Duodenal mucosa (tissue), 2 donors: ENCODE measurements around the gene PEX26.
"Not testable (repeated sequence)": the region's sequence is repeated elsewhere in the genome, so short reads cannot be mapped to it uniquely, and the experiment has no call there.

Experiments
- H3K27ac ChIP-seq: one replicate; pipeline ENCODE4 v1.7.0; 2013; ENCODE audit warnings: low read depth, low read length
- H3K27me3 ChIP-seq, 2 donors: one replicate each; pipeline ENCODE4 v1.7.0; 2013; ENCODE audit warnings: low read length in 2 of 2, control low read depth in 1 of 2; ENCODE audit not compliant: insufficient read depth in 2 of 2, control insufficient read depth in 1 of 2
- H3K36me3 ChIP-seq, 2 donors: one replicate each; pipeline ENCODE4 v1.7.0; 2013; ENCODE audit warnings: low read length in 2 of 2, control low read depth in 1 of 2; ENCODE audit not compliant: insufficient read depth in 2 of 2, control insufficient read depth in 1 of 2
- H3K4me1 ChIP-seq, 2 donors: one replicate each; pipeline ENCODE4 v1.7.0; 2013; ENCODE audit warnings: low read length in 2 of 2, control low read depth in 1 of 2; ENCODE audit not compliant: insufficient read depth in 2 of 2, control insufficient read depth in 1 of 2
- H3K4me3 ChIP-seq, 2 donors: one replicate each; pipeline ENCODE4 v1.7.0; 2013; ENCODE audit warnings: low read length in 2 of 2, low read depth in 1 of 2
- H3K9ac ChIP-seq, 2 donors: one replicate each; pipeline ENCODE4 v1.7.0; 2013; ENCODE audit warnings: low read length in 2 of 2, low read depth in 1 of 2
- H3K9me3 ChIP-seq, 2 donors: one replicate each; pipeline ENCODE4 v1.7.0; 2013; ENCODE audit warnings: low read length in 2 of 2, control low read depth in 1 of 2; ENCODE audit not compliant: control insufficient read depth in 1 of 2

The PEX26 gene

DNA sequence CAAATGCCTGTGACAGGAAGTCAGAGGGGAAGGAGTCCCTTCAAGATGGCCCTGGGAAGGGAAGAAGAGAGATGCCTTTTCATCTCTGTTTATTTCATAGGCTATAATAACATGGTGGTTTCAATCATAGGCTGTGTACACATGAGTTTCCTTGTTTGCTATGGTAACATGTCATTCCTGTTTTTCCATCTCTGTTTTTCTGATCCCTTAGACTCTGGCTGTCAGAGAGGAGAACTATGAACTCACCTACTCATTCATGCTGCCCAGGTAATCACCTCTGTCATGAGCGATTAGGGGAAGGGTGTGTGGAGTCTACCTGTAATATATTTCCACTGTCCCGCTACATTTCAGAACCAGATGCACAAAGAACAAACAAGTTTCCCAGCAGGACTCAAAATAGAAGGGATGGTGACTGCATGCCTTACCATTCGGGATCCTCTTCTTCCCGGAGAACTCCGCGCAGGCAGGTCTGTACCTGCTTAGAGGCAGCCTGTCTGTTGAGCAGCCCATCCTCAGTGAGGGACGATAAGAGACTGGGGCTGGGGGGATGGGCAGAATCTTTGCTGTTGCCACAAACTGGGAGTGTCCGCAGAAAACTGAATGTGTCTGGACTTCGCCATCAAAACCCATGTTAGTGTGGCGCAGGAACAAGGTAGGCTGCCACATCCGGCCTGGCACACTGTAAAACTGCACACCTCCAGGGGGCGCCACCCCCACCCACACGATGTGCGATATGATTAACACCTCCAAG lies 7.1 kb upstream of the PEX26 start:
- Histone ChIP-seq H3K4me1 (peaks cover 39 to 44% of the 10 kb centered on the region in 2 donors), H3K9ac (no peak overlapping the region), H3K27me3 (peaks cover 0 to 3% of the 10 kb centered on the region in 2 donors), H3K27ac (no peak overlapping the region), H3K36me3 (no peaks in the 10 kb centered on the region), H3K9me3 (no peaks in the 10 kb centered on the region), H3K4me3 (no peak overlapping the region)

DNA sequence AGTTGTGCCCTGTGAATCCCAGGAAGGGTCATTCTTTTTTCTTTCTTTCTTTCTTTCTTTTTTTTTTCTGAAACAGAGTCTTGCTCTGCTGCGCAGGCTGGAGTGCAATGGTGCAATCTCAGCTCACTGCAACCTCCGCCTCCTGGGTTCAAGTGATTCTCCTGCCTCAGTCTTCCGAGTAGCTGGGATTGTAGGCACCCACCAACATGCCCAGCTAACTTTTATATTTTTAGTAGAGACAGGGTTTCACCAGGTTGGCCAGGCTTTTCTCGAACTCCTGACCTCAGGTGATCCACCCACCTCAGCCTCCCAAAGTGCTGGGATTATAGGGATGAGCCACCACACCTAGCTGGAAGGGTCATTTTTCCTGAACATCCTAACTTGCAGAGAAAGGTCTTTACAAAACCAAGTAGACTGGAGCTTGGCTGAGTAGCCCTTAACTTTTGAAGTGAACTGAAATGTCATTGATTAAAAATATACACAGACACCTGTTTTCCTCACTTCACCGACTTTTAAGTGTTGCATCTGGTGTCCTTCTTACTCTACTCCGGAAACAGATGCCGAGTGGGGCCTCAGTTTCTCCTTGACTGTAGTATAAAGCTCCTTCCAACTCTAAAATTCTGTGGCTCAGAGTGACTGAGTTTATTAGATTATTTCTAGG lies 6.4 kb upstream of the PEX26 start:
- H3K4me1 ChIP-seq: peaks cover 40 to 41% of the 10 kb centered on the region in 2 donors
- H3K36me3 ChIP-seq, H3K27ac ChIP-seq, H3K9me3 ChIP-seq, H3K4me3 ChIP-seq, H3K27me3 ChIP-seq, H3K9ac ChIP-seq: not testable (repeated sequence)

DNA sequence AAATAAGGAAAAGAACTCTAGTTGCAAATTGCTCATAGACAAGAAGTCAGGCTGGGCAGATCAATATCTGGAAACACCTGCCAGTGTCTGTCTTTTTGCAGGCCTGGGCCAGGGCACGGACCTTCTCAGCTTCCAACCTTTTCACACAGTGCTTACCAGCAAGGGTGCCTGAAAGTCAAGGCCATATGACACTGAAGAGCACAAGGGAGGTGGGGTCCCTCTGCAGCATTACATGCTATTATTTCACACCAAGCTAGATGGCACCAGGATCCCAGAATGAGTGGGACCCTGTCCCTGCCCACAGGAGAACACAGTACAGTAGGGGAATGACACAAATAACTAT lies 5.9 kb upstream of the PEX26 start:
- Histone ChIP-seq H3K4me1 (peaks cover 41 to 42% of the 10 kb centered on the region in 2 donors), H3K9ac (no peak overlapping the region), H3K4me3 (no peak overlapping the region), H3K9me3 (no peaks in the 10 kb centered on the region), H3K36me3 (no peaks in the 10 kb centered on the region), H3K27ac (no peak overlapping the region), H3K27me3 (peaks cover 0 to 3% of the 10 kb centered on the region in 2 donors)

DNA sequence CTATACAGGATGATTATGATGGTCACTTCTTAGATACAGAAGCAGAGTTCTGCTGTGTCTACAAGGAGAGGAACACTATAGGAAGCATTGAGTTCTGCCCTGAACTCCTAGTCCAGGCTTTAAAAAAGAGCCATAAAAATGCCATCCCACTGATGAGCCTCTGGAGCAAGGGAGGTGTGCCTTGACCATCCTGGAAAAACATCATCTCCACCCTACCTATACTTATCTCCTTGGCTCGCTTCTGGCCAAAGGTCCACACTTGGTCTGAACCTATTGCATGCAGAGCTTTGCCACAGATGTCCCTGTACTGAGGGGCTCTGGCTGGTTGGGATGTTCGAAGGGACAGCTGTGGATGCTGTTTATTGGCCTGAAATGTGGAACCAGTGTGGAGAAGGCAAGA lies 4.3 kb upstream of the PEX26 start:
- no peak overlapping the region for H3K4me3 ChIP-seq
- no peaks in the 10 kb centered on the region for H3K36me3 ChIP-seq
- H3K27ac ChIP-seq: no peak overlapping the region
- no peaks in the 10 kb centered on the region for H3K27me3 ChIP-seq
- no peaks in the 10 kb centered on the region for H3K9me3 ChIP-seq
- H3K4me1 ChIP-seq: peaks cover 36 to 43% of the 10 kb centered on the region in 2 donors
- H3K9ac ChIP-seq: no peak overlapping the region

DNA sequence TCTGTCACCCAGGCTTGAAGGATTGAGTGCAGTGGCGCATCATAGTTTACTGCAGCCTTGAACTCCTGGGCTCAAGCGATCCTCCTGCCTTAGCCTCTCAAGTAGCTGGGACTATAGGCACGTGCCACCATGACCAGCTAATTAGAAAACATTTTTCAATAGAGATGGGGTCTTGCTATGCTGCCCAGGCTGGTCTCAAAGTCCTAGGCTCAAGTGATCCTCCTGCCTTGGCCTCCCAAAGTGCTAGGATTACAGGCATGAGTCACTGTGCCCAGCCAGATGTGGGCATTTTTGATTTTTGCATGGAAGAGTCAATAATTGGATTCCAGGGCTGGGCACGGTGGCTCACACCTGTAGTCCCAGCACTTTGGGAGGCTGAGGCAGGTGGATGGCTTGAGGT lies 3.9 kb upstream of the PEX26 start:
- H3K27ac ChIP-seq, H3K27me3 ChIP-seq, H3K9ac ChIP-seq, H3K36me3 ChIP-seq, H3K9me3 ChIP-seq, H3K4me3 ChIP-seq: not testable (repeated sequence)
- peaks cover 31 to 43% of the 10 kb centered on the region in 2 donors for H3K4me1 ChIP-seq

DNA sequence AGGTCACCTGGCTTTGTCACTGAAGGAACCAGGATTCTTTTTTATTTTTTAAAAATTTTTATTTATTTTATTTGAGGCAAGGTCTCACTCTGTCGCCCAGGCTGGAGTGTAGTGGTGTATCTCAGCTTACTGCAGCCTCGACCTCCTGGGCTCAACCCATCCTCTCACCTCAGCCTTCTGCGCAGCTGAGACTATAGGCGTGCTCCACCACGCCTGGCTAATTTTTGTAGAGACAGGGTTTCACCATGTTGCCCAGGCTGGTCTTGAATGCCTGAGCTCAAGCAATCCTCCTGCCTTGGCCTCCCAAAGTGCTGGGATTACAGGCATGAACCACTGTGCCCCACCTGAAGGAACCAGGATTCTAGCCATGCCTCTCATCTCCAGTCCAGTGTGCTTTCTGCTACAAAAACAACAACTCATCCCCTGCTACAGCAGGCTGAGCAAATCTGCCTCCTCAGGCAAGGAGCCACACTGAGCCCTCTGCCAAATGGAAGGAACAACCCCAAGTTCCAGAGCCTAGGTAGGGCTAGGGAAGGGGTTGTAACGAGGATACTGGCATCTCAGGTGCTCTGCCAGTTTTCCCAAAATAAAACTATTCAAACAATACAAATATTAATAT lies 2.6 kb upstream of the PEX26 start:
- H3K4me3 ChIP-seq: no peak overlapping the region
- peaks cover 18 to 42% of the 10 kb centered on the region in 2 donors for H3K4me1 ChIP-seq
- peaks cover 3 to 6% of the 10 kb centered on the region in 2 donors for H3K36me3 ChIP-seq
- H3K9me3 ChIP-seq: no peaks in the 10 kb centered on the region
- no peak overlapping the region for H3K27ac ChIP-seq
- no peaks in the 10 kb centered on the region for H3K27me3 ChIP-seq
- no peak overlapping the region for H3K9ac ChIP-seq

DNA sequence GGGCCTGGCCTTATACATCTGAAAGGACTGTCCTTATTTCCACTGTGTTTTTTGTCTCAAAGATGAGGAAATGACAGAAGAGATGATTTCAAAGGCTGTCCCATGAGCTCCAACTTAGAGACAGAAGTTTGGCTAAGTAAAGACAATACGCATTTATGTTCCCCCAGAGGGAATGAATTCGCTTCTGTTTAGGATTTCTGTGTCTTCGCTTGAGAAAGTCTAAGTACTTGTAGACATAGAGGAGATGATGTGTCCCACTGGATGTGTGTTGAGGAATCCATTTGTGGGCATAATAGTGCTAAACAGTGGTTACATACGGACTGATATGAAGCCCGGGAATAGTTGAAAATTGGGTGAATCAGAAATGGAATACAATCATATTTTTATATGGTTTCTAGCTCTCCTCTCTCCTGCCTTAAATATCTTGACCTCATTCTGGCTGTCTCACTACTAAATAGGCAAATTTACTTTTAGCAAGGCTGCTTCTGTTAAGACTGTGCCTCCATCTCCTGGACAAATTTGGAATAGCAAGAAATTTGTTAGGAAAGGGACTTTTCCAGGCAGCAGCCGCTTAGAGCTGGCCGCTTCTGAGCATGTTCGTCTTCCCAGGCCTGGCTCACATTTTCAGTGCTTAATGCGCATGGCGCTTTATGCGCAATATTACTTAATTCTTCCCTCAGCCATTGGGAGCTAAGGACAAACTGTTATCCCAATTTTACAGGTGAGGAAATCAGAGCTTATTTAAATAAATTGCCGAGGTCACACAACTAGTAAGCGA lies 1.9 kb upstream of the PEX26 start:
- Histone ChIP-seq H3K36me3 (peaks cover 3 to 13% of the 10 kb centered on the region in 2 donors), H3K4me3 (peak overlapping the region; percentile 23 to 100), H3K9ac (peak overlapping the region; percentile 16 to 99), H3K9me3 (no peaks in the 10 kb centered on the region), H3K27ac (peak overlapping the region; percentile 23), H3K4me1 (peaks cover 14 to 35% of the 10 kb centered on the region in 2 donors), H3K27me3 (no peaks in the 10 kb centered on the region)

DNA sequence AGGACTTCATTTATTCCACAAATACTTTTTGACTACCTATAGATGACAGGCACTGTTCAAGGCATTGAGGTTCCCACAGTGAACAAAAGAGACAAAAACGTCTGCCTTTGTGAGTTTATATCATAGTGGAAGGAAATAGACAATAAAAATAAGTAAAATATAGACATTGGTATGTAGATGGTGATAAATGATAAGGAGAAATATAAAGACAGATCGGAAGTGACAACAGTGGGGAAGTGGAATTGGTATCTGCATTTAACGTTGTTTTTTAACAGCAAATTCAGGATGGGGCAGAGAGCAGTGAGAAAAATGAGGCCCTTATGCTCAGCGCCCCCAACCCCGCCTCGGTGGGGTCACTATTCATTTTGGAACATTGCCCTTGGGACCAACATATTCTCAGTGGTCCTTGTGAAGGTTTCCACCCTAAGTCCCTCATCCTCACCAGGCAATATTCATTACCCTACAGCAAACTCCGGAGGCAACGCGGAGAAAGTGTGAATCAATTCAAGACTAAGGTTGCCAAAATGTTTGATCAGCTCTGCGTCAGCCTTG lies 627 bp upstream of the PEX26 start:
- peak overlapping the region; percentile 94 to 99 for H3K9ac ChIP-seq
- peak overlapping the region; percentile 57 for H3K27ac ChIP-seq
- no peaks in the 10 kb centered on the region for H3K9me3 ChIP-seq
- H3K4me3 ChIP-seq: peak overlapping the region; percentile 98 to 100
- peaks cover 12 to 26% of the 10 kb centered on the region in 2 donors for H3K36me3 ChIP-seq
- no peaks in the 10 kb centered on the region for H3K27me3 ChIP-seq
- H3K4me1 ChIP-seq: peaks cover 15 to 37% of the 10 kb centered on the region in 2 donors

DNA sequence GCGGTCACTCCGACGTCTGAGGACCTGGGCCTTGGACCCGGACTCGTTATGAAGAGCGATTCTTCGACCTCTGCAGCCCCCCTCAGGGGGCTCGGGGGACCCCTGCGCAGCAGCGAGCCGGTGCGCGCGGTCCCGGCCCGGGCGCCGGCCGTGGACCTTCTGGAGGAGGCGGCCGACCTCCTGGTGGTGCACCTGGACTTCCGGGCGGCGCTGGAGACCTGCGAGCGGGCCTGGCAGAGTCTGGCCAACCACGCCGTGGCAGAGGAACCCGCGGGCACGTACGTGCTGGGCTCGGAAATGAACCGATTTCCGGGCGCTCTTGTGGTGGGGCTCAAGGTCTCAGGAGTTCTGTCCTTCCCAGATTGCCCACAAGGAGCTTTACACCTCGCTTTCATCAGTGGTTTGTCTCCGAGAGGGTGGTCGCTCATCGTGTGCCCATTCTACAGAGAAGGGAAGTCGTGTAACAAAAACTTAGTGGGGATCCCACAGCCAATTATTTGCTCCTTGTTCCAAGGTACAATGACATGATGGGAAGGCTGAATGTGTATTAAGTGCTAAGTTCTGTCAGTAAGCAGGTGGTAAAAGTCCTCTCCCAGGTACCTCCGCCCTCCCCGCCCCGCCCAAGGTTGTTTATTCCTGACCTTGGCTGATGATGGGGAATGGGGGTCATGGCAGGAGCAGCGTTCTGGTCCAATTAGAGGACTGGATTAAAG lies 695 bp downstream of the PEX26 start:
- peaks cover 19 to 38% of the 10 kb centered on the region in 2 donors for H3K36me3 ChIP-seq
- H3K9me3 ChIP-seq: no peaks in the 10 kb centered on the region
- peaks cover 15 to 37% of the 10 kb centered on the region in 2 donors for H3K4me1 ChIP-seq
- peak overlapping the region; percentile 57 for H3K27ac ChIP-seq
- peak overlapping the region; percentile 99 for H3K9ac ChIP-seq
- no peaks in the 10 kb centered on the region for H3K27me3 ChIP-seq
- H3K4me3 ChIP-seq: peak overlapping the region; percentile 98 to 100
